Prostate gland (tissue), 2 donors: ENCODE measurements around the gene UBXN7. TPM values are rescaled to one million over a fixed set of nuclear protein-coding genes. Genes with fewer than 3 reads are reported as not detected.

ENCODE experiments used
- DNase-seq: peaks from one replicate; pipeline ENCODE4 v3.0.0-alpha.2; 2019; ENCODE audit warnings: low spot score
- H3K27ac ChIP-seq, 2 donors: fragments of 200-600 bp; sonication (generic); 2 replicates each; pipeline ENCODE4 v1.5.1; 2017 to 2019
- H3K27me3 ChIP-seq: fragments of 200-600 bp; sonication (generic); replicated peaks from 2 replicates; pipeline ENCODE4 v1.5.1; 2019; ENCODE audit not compliant: insufficient read depth
- H3K36me3 ChIP-seq, 2 donors: fragments of 200-600 bp; sonication (generic); 1 replicate in 1 of 2; 2 replicates in 1 of 2; pipeline versions ENCODE4 v1.5.1 to v1.8.1; 2017 to 2019
- H3K4me1 ChIP-seq: fragments of 200-600 bp; sonication (generic); replicated peaks from 2 replicates; pipeline ENCODE4 v1.5.1; 2019
- H3K4me3 ChIP-seq, 2 donors: fragments of 200-600 bp; sonication (generic); 2 replicates each; pipeline ENCODE4 v1.5.1; 2017 to 2019
- H3K9me3 ChIP-seq: fragments of 200-600 bp; sonication (generic); 2 replicates; pipeline ENCODE4 v1.5.1; 2017
- CTCF ChIP-seq, 4 experiments: fragments of 200-600 bp in 2 of 4; fragments of 450-650 bp in 2 of 4; sonication (generic) in 2 of 4; IDR thresholded peaks; 1 replicate in 3 of 4; 2 replicates in 1 of 4; pipeline ENCODE4 v1.5.1; 2016 to 2019; ENCODE audit warnings: antibody characterized with exemption in 4 of 4, mild to moderate bottlenecking in 2 of 4, moderate library complexity in 2 of 4
- POLR2A ChIP-seq: fragments of 450-650 bp; IDR thresholded peaks from one replicate; pipeline ENCODE4 v1.6.1; 2016; ENCODE audit warnings: antibody characterized with exemption, mild to moderate bottlenecking
- POLR2AphosphoS5 ChIP-seq: sonication (generic); formaldehyde crosslinking; IDR thresholded peaks from one replicate; pipeline ENCODE4 v1.6.1; 2017; ENCODE audit warnings: antibody characterized with exemption
- WGBS: methylation state at CpG from one replicate; pipeline ENCODE4 v1.1.5; 2018; 5-methylcytosine and 5-hydroxymethylcytosine counted together
- intact Hi-C: fragments of 100-400 bp; cut with DNase I; formaldehyde crosslinking; loops from one replicate; pipeline ENCODE4 v1.14.2; 2022
- total RNA-seq, 2 donors: library from RNA; depleted of rRNA; stranded (reverse); fragments of >200 nt; gene quantifications; one replicate each; pipeline ENCODE4 v1.1.0, GENCODE V29; 2016

UBXN7 gene
- total RNA-seq, 2 donors from 2014 or later: 19.1 to 36.9 TPM

DNA sequence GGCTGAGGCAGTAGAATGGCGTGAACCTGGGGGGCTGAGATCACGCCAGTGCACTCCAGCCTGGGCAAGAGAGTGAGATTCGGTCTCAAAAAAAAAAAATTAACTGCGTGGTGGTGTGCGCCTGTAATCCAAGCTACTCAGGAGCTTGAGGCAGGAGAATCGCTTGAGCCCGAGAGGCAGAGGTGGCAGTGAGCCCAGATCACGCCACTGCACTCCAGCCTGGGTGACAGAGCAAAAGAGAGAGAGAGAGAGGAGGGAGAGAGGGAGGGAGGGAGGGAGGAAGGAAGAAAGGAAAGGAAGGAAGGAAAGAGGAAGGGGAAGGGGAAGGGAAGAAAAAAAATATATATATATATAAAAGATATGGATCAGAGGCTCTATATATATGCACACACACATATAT, 100.1 kb downstream of the UBXN7 start:
- Histone ChIP-seq H3K4me1 (no peaks in the 10 kb centered on the region), H3K4me3 (no peak overlapping the region), H3K27me3 (no peaks in the 10 kb centered on the region), H3K27ac (no peak overlapping the region), H3K9me3 (no peaks in the 10 kb centered on the region), H3K36me3 (no peaks in the 10 kb centered on the region)
- intact Hi-C loops: no loop called here
- TF ChIP-seq POLR2A (no peak), POLR2AphosphoS5 (no peak), CTCF (IDR thresholded peaks at IDR 0.05) (no peak)
- DNase-seq: no peak
- WGBS: 72% methylated on average over 8 of the region's 8 CpGs

DNA sequence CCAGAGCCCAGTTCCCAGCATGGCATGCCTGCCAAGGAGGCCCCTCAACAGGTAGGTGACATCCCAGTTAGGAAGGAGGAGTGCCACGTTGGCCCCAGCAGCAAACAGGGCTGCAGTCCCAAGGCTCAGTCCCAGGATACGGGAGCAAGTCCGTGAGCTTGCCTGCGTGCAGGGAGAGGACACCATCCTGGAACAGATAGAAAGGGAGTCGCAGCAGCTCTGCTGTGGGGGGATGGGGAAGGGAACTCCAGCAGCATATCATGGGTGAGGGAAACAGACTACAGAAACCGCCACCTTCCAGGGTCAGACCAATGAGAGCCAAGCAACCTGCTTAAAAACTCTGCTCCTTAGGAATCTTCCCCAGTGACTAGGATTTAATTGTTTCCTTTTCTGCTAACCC, 104.8 kb downstream of the UBXN7 start:
- no peak for DNase-seq
- no peaks in the 10 kb centered on the region for H3K27me3 ChIP-seq
- no peaks in the 10 kb centered on the region for H3K4me1 ChIP-seq
- no peaks in the 10 kb centered on the region for H3K9me3 ChIP-seq
- intact Hi-C loops: no loop called here
- WGBS: 24% methylated on average over 6 of the region's 6 CpGs
- H3K36me3 ChIP-seq: no peaks in the 10 kb centered on the region
- no peak overlapping the region for H3K4me3 ChIP-seq
- H3K27ac ChIP-seq: no peak overlapping the region
- no peak for TF ChIP-seq POLR2A
- no peak for TF ChIP-seq CTCF (IDR thresholded peaks at IDR 0.05)
- TF ChIP-seq POLR2AphosphoS5: no peak

- TF ChIP-seq POLR2AphosphoS5 (no peak), POLR2A (no peak), CTCF (IDR thresholded peaks at IDR 0.05) (no peak)
- DNase-seq: no peak
- intact Hi-C loops: no loop called here
- Histone ChIP-seq H3K9me3 (no peaks in the 10 kb centered on the region), H3K27ac (no peak overlapping the region), H3K4me1 (no peaks in the 10 kb centered on the region), H3K36me3 (no peaks in the 10 kb centered on the region), H3K4me3 (no peak overlapping the region), H3K27me3 (no peaks in the 10 kb centered on the region)
- 75% methylated on average over 9 of the region's 9 CpGs for WGBS
Measured at GRCh38 chr3:196326936-196327335, 105.3 kb downstream of the UBXN7 start.

DNA sequence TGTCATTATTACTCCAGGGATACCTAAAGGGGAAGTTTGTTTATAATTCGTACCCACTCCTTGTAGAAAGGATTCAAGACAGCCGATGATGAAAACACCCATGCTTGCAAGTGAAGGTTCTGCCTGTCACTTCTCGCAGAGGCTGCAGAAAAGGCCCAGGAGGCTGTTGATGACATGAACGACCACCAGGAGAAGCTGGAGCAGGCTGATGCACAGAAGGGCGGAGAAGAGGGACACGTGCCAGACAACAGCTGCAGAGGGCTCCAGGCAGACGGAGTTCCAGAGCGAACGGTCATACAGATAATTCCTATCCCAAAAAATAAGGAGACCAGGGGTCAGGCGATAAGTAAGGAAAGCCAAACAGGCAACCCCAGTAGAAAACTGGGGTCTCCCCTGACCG, 108.5 kb downstream of the UBXN7 start:
- H3K4me1 ChIP-seq: no peaks in the 10 kb centered on the region
- no peak overlapping the region for H3K27ac ChIP-seq
- no peaks in the 10 kb centered on the region for H3K27me3 ChIP-seq
- no peak overlapping the region for H3K4me3 ChIP-seq
- intact Hi-C loops: no loop called here
- H3K36me3 ChIP-seq: no peaks in the 10 kb centered on the region
- H3K9me3 ChIP-seq: no peaks in the 10 kb centered on the region
- 53% methylated on average over 11 of the region's 11 CpGs for WGBS
- DNase-seq: no peak
- no peak for TF ChIP-seq POLR2AphosphoS5
- no peak for TF ChIP-seq POLR2A
- no peak for TF ChIP-seq CTCF (IDR thresholded peaks at IDR 0.05)

GRCh38 chr3:196323016-196323415, 109.2 kb downstream of the UBXN7 start:
- WGBS: 95% methylated on average over 4 of the region's 4 CpGs
- no peak overlapping the region for H3K27ac ChIP-seq
- intact Hi-C loops: no loop called here
- no peaks in the 10 kb centered on the region for H3K36me3 ChIP-seq
- TF ChIP-seq POLR2AphosphoS5 (no peak), POLR2A (no peak), CTCF (IDR thresholded peaks at IDR 0.05) (no peak)
- H3K4me1 ChIP-seq: no peaks in the 10 kb centered on the region
- H3K27me3 ChIP-seq: no peaks in the 10 kb centered on the region
- no peak overlapping the region for H3K4me3 ChIP-seq
- no peaks in the 10 kb centered on the region for H3K9me3 ChIP-seq
- no peak for DNase-seq
